HG02759 (cell line): ENCODE measurements around the gene ARHGAP26.

Source experiments
- ATAC-seq: cut with Tn5 transposase; IDR thresholded peaks from one replicate; pipeline ENCODE4 v1.9.1; 2021; ENCODE audit warnings: mild to moderate bottlenecking, moderate library complexity; ENCODE audit not compliant: unreplicated experiment

The ARHGAP26 gene

GRCh38 chr5:143054480-143054941, 284.3 kb downstream of the ARHGAP26 start:
- ATAC-seq: peak; percentile 66

GRCh38 chr5:143055596-143056338, 285.6 kb downstream of the ARHGAP26 start:
- ATAC-seq: no peak

GRCh38 chr5:143056339-143056704, 286.1 kb downstream of the ARHGAP26 start:
- ATAC-seq: no peak

GRCh38 chr5:143056792-143057579, 286.8 kb downstream of the ARHGAP26 start:
- no peak for ATAC-seq

GRCh38 chr5:143057580-143057999, 287.4 kb downstream of the ARHGAP26 start:
- ATAC-seq: peak; percentile 41

GRCh38 chr5:143059355-143059754, 289.2 kb downstream of the ARHGAP26 start:
- ATAC-seq: no peak

GRCh38 chr5:143059976-143060765, 290.0 kb downstream of the ARHGAP26 start:
- ATAC-seq: no peak

- no peak for ATAC-seq
These were observed 291.2 kb downstream of the ARHGAP26 start for GRCh38 chr5:143061161-143061945.

- ATAC-seq: no peak
These were observed 292.2 kb downstream of the ARHGAP26 start for GRCh38 chr5:143062379-143062778.

- ATAC-seq: no peak
These were observed 293.2 kb downstream of the ARHGAP26 start for GRCh38 chr5:143063175-143063970.

- no peak for ATAC-seq
These were observed 294.1 kb downstream of the ARHGAP26 start for GRCh38 chr5:143064218-143064641.

- no peak for ATAC-seq
These were observed 294.5 kb downstream of the ARHGAP26 start for GRCh38 chr5:143064676-143065075.

GRCh38 chr5:143065185-143065965, 295.2 kb downstream of the ARHGAP26 start:
- ATAC-seq: no peak

GRCh38 chr5:143065996-143066522, 295.9 kb downstream of the ARHGAP26 start:
- no peak for ATAC-seq

- peak; percentile 78 for ATAC-seq
These were observed 296.5 kb downstream of the ARHGAP26 start for GRCh38 chr5:143066556-143067281.

GRCh38 chr5:143068712-143069111, 298.5 kb downstream of the ARHGAP26 start:
- ATAC-seq: no peak

GRCh38 chr5:143071927-143072326, 301.8 kb downstream of the ARHGAP26 start:
- no peak for ATAC-seq

- ATAC-seq: no peak
These were observed 302.6 kb downstream of the ARHGAP26 start for GRCh38 chr5:143072734-143073133.
